Effector memory CD4-positive, alpha-beta T cell (primary cell): ENCODE results near the gene MAVS.
"Not testable (repeated sequence)": the region's sequence is repeated elsewhere in the genome, so short reads cannot be mapped to it uniquely, and the experiment has no call there.

Source experiments
- DNase-seq, 3 donors: peaks; one replicate each; pipeline ENCODE4 v3.0.0-alpha.2; 2020
- H3K27ac ChIP-seq: 2 replicates; pipeline ENCODE4 v1.7.0; 2013; ENCODE audit warnings: mild to moderate bottlenecking, low read length, moderate library complexity; ENCODE audit not compliant: insufficient read depth, poor library complexity, severe bottlenecking
- H3K27me3 ChIP-seq: replicated peaks from 2 replicates; pipeline ENCODE4 v1.7.0; 2013; ENCODE audit warnings: mild to moderate bottlenecking, low read length; ENCODE audit not compliant: insufficient read depth, control insufficient read depth, poor library complexity, severe bottlenecking
- H3K36me3 ChIP-seq: 2 replicates; pipeline ENCODE4 v1.7.0; 2013; ENCODE audit warnings: mild to moderate bottlenecking, low read length, moderate library complexity; ENCODE audit not compliant: control insufficient read depth, insufficient read depth
- H3K4me1 ChIP-seq: 2 replicates; pipeline ENCODE4 v1.7.0; 2013; ENCODE audit warnings: low read length, mild to moderate bottlenecking; ENCODE audit not compliant: control insufficient read depth, insufficient read depth, poor library complexity, severe bottlenecking
- H3K4me3 ChIP-seq: 2 replicates; pipeline ENCODE4 v1.7.0; 2013; ENCODE audit warnings: low read length, low read depth, mild to moderate bottlenecking; ENCODE audit not compliant: insufficient read depth, poor library complexity, severe bottlenecking
- H3K9me3 ChIP-seq: 2 replicates; pipeline ENCODE4 v1.7.0; 2013; ENCODE audit warnings: mild to moderate bottlenecking, low read length, moderate library complexity; ENCODE audit not compliant: control insufficient read depth

Gene MAVS

GRCh38 chr20:3875378-3875974, 28.8 kb downstream of the MAVS start:
- no peak for DNase-seq
- no peak overlapping the region for H3K27ac ChIP-seq
- H3K4me3 ChIP-seq = no peak overlapping the region
- H3K36me3 ChIP-seq = peaks cover 3% of the 10 kb centered on the region
- H3K4me1 ChIP-seq = no peaks in the 10 kb centered on the region
- no peaks in the 10 kb centered on the region for H3K27me3 ChIP-seq
- no peaks in the 10 kb centered on the region for H3K9me3 ChIP-seq

- H3K9me3 ChIP-seq = no peaks in the 10 kb centered on the region
- DNase-seq = no peak
- no peak overlapping the region for H3K27ac ChIP-seq
- H3K4me3 ChIP-seq = no peak overlapping the region
- peaks cover 3% of the 10 kb centered on the region for H3K36me3 ChIP-seq
- no peaks in the 10 kb centered on the region for H3K27me3 ChIP-seq
- no peaks in the 10 kb centered on the region for H3K4me1 ChIP-seq
Measured at GRCh38 chr20:3876000-3876399, 29.4 kb downstream of the MAVS start.

DNA sequence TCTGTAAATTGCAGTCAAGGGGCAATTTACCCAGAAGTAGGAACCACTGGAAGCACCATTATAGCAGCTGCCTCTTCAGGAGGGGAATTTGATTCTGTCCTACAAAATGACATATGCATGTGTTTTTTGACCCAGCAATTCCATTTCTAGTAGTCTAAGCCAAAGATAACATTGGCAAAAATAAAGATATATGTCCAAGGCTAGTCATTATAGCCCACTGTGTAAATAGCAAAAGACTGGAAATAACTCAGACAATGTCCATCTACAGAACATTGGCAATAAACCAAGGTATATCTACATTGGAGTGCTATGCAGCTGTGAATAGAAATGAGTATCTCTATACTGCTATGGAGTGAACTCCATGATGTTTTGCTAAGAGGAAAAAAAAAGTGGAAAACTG, 30.0 kb downstream of the MAVS start:
- H3K27ac ChIP-seq = no peak overlapping the region
- DNase-seq = no peak
- peaks cover 3% of the 10 kb centered on the region for H3K36me3 ChIP-seq
- no peaks in the 10 kb centered on the region for H3K9me3 ChIP-seq
- H3K4me1 ChIP-seq = no peaks in the 10 kb centered on the region
- no peak overlapping the region for H3K4me3 ChIP-seq
- no peaks in the 10 kb centered on the region for H3K27me3 ChIP-seq

GRCh38 chr20:3878921-3879274, 32.3 kb downstream of the MAVS start:
- not testable (repeated sequence) for H3K27ac ChIP-seq, H3K4me1 ChIP-seq, H3K9me3 ChIP-seq, H3K36me3 ChIP-seq, H3K27me3 ChIP-seq, H3K4me3 ChIP-seq, DNase-seq

GRCh38 chr20:3885715-3886114, 39.1 kb downstream of the MAVS start:
- no peaks in the 10 kb centered on the region for H3K27me3 ChIP-seq
- peaks cover 7% of the 10 kb centered on the region for H3K4me1 ChIP-seq
- no peak for DNase-seq
- H3K36me3 ChIP-seq = no peaks in the 10 kb centered on the region
- H3K27ac ChIP-seq = no peak overlapping the region
- no peak overlapping the region for H3K4me3 ChIP-seq
- H3K9me3 ChIP-seq = no peaks in the 10 kb centered on the region

GRCh38 chr20:3887876-3888620, 41.4 kb downstream of the MAVS start:
- Histone ChIP-seq H3K4me3 (peak overlapping the region; percentile 83), H3K36me3 (no peaks in the 10 kb centered on the region), H3K4me1 (peaks cover 14% of the 10 kb centered on the region), H3K27me3 (no peaks in the 10 kb centered on the region), H3K9me3 (no peaks in the 10 kb centered on the region), H3K27ac (peak overlapping the region; percentile 76)
- no peak for DNase-seq

GRCh38 chr20:3888622-3889488, 42.2 kb downstream of the MAVS start, which contains the start of gene PANK2:
PANK2 (plus strand) TSS chr20:3889387.
- Histone ChIP-seq H3K27me3 (no peaks in the 10 kb centered on the region), H3K27ac (peak within 1 kb of the TSS; percentile 76), H3K36me3 (no peaks in the 10 kb centered on the region), H3K4me3 (peak within 1 kb of the TSS; percentile 83), H3K9me3 (no peaks in the 10 kb centered on the region), H3K4me1 (peaks cover 21% of the 10 kb centered on the region)
- peak; percentile 91 to 96 (median 95) for DNase-seq

DNA sequence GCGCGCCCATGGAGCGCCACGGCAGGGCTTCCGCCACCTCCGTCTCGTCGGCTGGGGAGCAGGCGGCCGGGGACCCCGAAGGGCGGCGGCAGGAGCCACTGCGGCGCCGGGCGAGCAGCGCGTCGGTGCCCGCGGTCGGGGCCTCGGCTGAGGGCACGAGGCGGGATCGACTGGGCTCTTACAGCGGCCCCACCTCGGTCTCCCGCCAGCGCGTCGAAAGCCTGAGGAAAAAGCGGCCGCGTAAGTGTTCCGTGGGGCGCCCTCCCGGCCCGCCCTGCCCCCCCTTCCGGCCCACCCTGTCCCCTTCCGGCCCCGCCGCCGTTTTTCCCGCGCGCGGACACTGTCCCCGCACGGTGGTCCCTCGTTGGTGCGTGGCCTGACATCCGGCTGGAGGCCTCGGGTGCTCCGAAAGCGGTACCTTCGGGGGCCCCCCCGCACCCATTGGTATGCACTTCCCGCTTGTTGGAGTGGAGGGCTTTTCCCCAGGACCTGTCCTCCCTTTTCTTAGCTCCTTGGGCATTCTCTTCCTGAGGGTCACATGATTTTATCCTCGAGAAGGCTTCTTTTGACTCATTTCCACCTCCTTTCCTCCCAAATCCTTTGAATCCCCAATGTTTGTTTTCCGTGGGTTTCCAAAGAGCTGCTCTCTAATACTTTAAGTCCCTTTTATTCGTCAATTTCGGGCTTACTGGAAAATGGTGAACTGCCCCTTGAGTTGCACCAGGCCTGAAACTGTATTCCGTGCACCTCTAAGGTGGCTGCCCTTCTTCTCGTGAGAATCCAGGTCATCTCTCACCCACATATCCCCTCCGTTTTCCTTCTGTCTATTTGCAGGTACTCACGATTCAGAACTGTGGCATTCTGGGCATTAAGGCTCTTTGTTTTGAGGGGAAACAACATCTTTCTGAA, 43.1 kb downstream of the MAVS start:
- peak overlapping the region; percentile 83 for H3K4me3 ChIP-seq
- H3K27ac ChIP-seq = peak overlapping the region; percentile 76
- DNase-seq = peak; percentile 17 to 38 (median 22)
- no peaks in the 10 kb centered on the region for H3K27me3 ChIP-seq
- no peaks in the 10 kb centered on the region for H3K9me3 ChIP-seq
- H3K36me3 ChIP-seq = no peaks in the 10 kb centered on the region
- H3K4me1 ChIP-seq = peaks cover 21% of the 10 kb centered on the region

GRCh38 chr20:3890398-3890751, 43.7 kb downstream of the MAVS start:
- peak overlapping the region; percentile 83 for H3K4me3 ChIP-seq
- no peaks in the 10 kb centered on the region for H3K9me3 ChIP-seq
- peak overlapping the region; percentile 76 for H3K27ac ChIP-seq
- peaks cover 21% of the 10 kb centered on the region for H3K4me1 ChIP-seq
- no peaks in the 10 kb centered on the region for H3K36me3 ChIP-seq
- DNase-seq = no peak
- no peaks in the 10 kb centered on the region for H3K27me3 ChIP-seq
